GM23338 (cell line): ENCODE data around the gene KRT37. TPM values are rescaled to one million over a fixed set of nuclear protein-coding genes. Genes with fewer than 3 reads are reported as not detected.

Experiments
- ATAC-seq: fragments of 200-7000 bp; cut with Tn5 transposase; 3 replicates; pipeline ENCODE4 v1.9.1; 2020
- DNase-seq: peaks from one replicate; pipeline ENCODE4 v3.0.0-alpha.2; 2015; ENCODE audit warnings: low spot score
- H2AFZ ChIP-seq: fragments of 200-600 bp; sonication (generic); 2 replicates; pipeline ENCODE4 v1.8.0; 2016; ENCODE audit warnings: antibody characterized with exemption, mild to moderate bottlenecking, moderate library complexity
- H3F3A ChIP-seq: fragments of 200-600 bp; sonication (generic); replicated peaks from 2 replicates; pipeline ENCODE4 v1.8.0; 2017; ENCODE audit warnings: antibody characterized with exemption, mixed run types, low read depth
- H3K27ac ChIP-seq: fragments of 200-600 bp; sonication (generic); 2 replicates; pipeline ENCODE4 v1.6.1; 2016; ENCODE audit warnings: low read depth
- H3K27me3 ChIP-seq: fragments of 200-600 bp; sonication (generic); 2 replicates; pipeline ENCODE4 v1.8.0; 2016; ENCODE audit warnings: mild to moderate bottlenecking, mixed run types, moderate library complexity; ENCODE audit not compliant: insufficient read depth
- H3K36me3 ChIP-seq: fragments of 200-600 bp; sonication (generic); 2 replicates; pipeline ENCODE4 v1.8.0; 2016; ENCODE audit warnings: mild to moderate bottlenecking; ENCODE audit not compliant: insufficient read depth
- H3K4me1 ChIP-seq: fragments of 200-600 bp; sonication (generic); 2 replicates; pipeline ENCODE4 v1.8.0; 2016; ENCODE audit warnings: mild to moderate bottlenecking, moderate library complexity; ENCODE audit not compliant: insufficient read depth
- H3K4me2 ChIP-seq: fragments of 200-600 bp; sonication (generic); 2 replicates; pipeline ENCODE4 v1.7.1; 2017; ENCODE audit warnings: mixed run types
- H3K4me3 ChIP-seq: fragments of 200-600 bp; sonication (generic); 2 replicates; pipeline ENCODE4 v1.6.1; 2016; ENCODE audit warnings: mixed run types
- H3K79me2 ChIP-seq: fragments of 200-600 bp; sonication (generic); replicated peaks from 2 replicates; pipeline ENCODE4 v1.8.0; 2017; ENCODE audit warnings: mild to moderate bottlenecking; ENCODE audit not compliant: insufficient read depth
- H3K9me2 ChIP-seq: fragments of 200-600 bp; sonication (generic); 2 replicates; pipeline ENCODE4 v1.8.0; 2017; ENCODE audit not compliant: insufficient read depth
- H4K20me1 ChIP-seq: fragments of 200-600 bp; sonication (generic); replicated peaks from 2 replicates; pipeline ENCODE4 v1.8.0; 2017; ENCODE audit warnings: mild to moderate bottlenecking; ENCODE audit not compliant: insufficient read depth
- H3K27ac Mint-ChIP-seq: 2 replicates; pipeline ENCODE4 v1.8.0; 2020; ENCODE audit warnings: inconsistent platforms, mild to moderate bottlenecking, moderate library complexity, mixed read lengths
- H3K27me3 Mint-ChIP-seq: 3 replicates; pipeline ENCODE4 v1.8.0; 2022; ENCODE audit warnings: low read depth, mild to moderate bottlenecking, moderate library complexity, mixed read lengths, inconsistent platforms; ENCODE audit not compliant: insufficient read depth, poor library complexity
- H3K36me3 Mint-ChIP-seq: 3 replicates; pipeline ENCODE4 v1.8.0; 2021; ENCODE audit warnings: low read depth, mild to moderate bottlenecking, inconsistent platforms, moderate library complexity, mixed read lengths
- H3K4me1 Mint-ChIP-seq: 3 replicates; pipeline ENCODE4 v1.8.0; 2020; ENCODE audit warnings: mild to moderate bottlenecking, inconsistent platforms, mixed read lengths
- H3K4me3 Mint-ChIP-seq: 3 replicates; pipeline ENCODE4 v1.8.0; 2021; ENCODE audit warnings: moderate library complexity, mild to moderate bottlenecking, inconsistent platforms, mixed read lengths
- H3K9me3 Mint-ChIP-seq: 3 replicates; pipeline ENCODE4 v1.8.0; 2020; ENCODE audit warnings: moderate library complexity, mild to moderate bottlenecking, inconsistent platforms, mixed read lengths
- CREB1 ChIP-seq: fragments of 250-450 bp; sonication (Bioruptor Pico); IDR thresholded peaks from 2 replicates; pipeline ENCODE4 v1.5.0; 2020; ENCODE audit warnings: low read depth, mild to moderate bottlenecking, moderate library complexity
- EZH2 ChIP-seq: fragments of 200-600 bp; sonication (generic); IDR thresholded peaks from one replicate; pipeline ENCODE4 v1.8.0; 2017; ENCODE audit warnings: antibody characterized with exemption, mild to moderate bottlenecking, low read depth; ENCODE audit not compliant: unreplicated experiment
- JUNB ChIP-seq: IDR thresholded peaks from one replicate; pipeline ENCODE4 v1.6.1; 2016; ENCODE audit warnings: antibody characterized with exemption; ENCODE audit not compliant: unreplicated experiment
- NANOG ChIP-seq: IDR thresholded peaks from 2 replicates; pipeline ENCODE4 v1.6.1; 2016; ENCODE audit warnings: antibody characterized with exemption, borderline replicate concordance
- POLR2AphosphoS5 ChIP-seq: IDR thresholded peaks from 2 replicates; pipeline ENCODE4 v1.6.1; 2016; ENCODE audit warnings: antibody characterized with exemption, low read depth
- STAT1 ChIP-seq: IDR thresholded peaks from one replicate; pipeline ENCODE4 v1.6.1; 2016; ENCODE audit warnings: antibody characterized with exemption; ENCODE audit not compliant: unreplicated experiment
- ZNF331 ChIP-seq: fragments of 250-450 bp; sonication (Bioruptor Pico); IDR thresholded peaks from 2 replicates; pipeline ENCODE4 v1.5.0; 2020; ENCODE audit warnings: low read depth, mild to moderate bottlenecking, moderate library complexity
- polyA plus RNA-seq: library from polyadenylated mRNA; unstranded; fragments of >200 nt; fragmentation: Nextera tagmentation; extraction: Ambion mirVana; gene quantifications from 2 replicates; pipeline ENCODE4 v1.2.1, GENCODE V29; 2016
- total RNA-seq: library from RNA; depleted of rRNA; stranded (reverse); fragments of >200 nt; shearing (Covaris generic); gene quantifications from 2 replicates; pipeline ENCODE4 v1.2.3, GENCODE V29; 2014
- TF ChIP-seq, protein P1 (sequence below): fragments of 250-450 bp; sonication (Bioruptor Pico); IDR thresholded peaks from 2 replicates; pipeline ENCODE4 v1.5.0; 2020; ENCODE audit warnings: mild to moderate bottlenecking, moderate library complexity
- TF ChIP-seq, protein P2 (sequence below), 2 experiments: fragments of 200-600 bp in 1 of 2; sonication (generic) in 1 of 2; conservative IDR thresholded peaks; 2 replicates each; pipeline versions ENCODE4 v1.5.1 to v1.6.1; 2016 to 2017; ENCODE audit warnings: antibody characterized with exemption in 2 of 2, low read depth in 2 of 2, mild to moderate bottlenecking in 2 of 2, moderate library complexity in 1 of 2
- TF ChIP-seq, protein P3 (sequence below): IDR thresholded peaks from one replicate; pipeline ENCODE4 v1.6.1; 2018; ENCODE audit warnings: antibody characterized with exemption; ENCODE audit not compliant: unreplicated experiment
- TF ChIP-seq, protein P4 (sequence below): IDR thresholded peaks from 2 replicates; pipeline ENCODE4 v1.6.1; 2016; ENCODE audit warnings: antibody characterized with exemption

The KRT37 gene
- total and polyA plus RNA-seq, 2 experiments from 2014 or later, result not detected

DNA sequence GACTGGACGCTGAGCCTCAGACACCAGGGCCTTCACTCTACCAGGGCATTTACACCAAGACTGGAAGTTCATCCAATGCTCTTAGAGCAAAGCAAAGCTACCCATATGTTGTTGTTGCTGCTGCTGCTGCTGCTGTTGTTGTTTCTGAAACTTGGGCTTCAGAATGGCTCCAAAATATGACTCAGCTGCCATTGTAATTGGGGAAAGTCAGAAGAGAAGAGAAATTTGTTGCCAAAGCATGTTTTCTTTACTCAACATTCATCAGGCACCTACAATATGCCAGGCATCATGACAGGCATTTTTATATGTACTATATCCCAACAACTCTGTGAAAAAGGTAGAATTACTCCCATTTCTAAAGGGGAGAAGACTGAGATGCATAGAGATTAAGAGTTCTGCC lies 30.9 kb upstream of the KRT37 start (continued):
- TF ChIP-seq, protein P1, sequence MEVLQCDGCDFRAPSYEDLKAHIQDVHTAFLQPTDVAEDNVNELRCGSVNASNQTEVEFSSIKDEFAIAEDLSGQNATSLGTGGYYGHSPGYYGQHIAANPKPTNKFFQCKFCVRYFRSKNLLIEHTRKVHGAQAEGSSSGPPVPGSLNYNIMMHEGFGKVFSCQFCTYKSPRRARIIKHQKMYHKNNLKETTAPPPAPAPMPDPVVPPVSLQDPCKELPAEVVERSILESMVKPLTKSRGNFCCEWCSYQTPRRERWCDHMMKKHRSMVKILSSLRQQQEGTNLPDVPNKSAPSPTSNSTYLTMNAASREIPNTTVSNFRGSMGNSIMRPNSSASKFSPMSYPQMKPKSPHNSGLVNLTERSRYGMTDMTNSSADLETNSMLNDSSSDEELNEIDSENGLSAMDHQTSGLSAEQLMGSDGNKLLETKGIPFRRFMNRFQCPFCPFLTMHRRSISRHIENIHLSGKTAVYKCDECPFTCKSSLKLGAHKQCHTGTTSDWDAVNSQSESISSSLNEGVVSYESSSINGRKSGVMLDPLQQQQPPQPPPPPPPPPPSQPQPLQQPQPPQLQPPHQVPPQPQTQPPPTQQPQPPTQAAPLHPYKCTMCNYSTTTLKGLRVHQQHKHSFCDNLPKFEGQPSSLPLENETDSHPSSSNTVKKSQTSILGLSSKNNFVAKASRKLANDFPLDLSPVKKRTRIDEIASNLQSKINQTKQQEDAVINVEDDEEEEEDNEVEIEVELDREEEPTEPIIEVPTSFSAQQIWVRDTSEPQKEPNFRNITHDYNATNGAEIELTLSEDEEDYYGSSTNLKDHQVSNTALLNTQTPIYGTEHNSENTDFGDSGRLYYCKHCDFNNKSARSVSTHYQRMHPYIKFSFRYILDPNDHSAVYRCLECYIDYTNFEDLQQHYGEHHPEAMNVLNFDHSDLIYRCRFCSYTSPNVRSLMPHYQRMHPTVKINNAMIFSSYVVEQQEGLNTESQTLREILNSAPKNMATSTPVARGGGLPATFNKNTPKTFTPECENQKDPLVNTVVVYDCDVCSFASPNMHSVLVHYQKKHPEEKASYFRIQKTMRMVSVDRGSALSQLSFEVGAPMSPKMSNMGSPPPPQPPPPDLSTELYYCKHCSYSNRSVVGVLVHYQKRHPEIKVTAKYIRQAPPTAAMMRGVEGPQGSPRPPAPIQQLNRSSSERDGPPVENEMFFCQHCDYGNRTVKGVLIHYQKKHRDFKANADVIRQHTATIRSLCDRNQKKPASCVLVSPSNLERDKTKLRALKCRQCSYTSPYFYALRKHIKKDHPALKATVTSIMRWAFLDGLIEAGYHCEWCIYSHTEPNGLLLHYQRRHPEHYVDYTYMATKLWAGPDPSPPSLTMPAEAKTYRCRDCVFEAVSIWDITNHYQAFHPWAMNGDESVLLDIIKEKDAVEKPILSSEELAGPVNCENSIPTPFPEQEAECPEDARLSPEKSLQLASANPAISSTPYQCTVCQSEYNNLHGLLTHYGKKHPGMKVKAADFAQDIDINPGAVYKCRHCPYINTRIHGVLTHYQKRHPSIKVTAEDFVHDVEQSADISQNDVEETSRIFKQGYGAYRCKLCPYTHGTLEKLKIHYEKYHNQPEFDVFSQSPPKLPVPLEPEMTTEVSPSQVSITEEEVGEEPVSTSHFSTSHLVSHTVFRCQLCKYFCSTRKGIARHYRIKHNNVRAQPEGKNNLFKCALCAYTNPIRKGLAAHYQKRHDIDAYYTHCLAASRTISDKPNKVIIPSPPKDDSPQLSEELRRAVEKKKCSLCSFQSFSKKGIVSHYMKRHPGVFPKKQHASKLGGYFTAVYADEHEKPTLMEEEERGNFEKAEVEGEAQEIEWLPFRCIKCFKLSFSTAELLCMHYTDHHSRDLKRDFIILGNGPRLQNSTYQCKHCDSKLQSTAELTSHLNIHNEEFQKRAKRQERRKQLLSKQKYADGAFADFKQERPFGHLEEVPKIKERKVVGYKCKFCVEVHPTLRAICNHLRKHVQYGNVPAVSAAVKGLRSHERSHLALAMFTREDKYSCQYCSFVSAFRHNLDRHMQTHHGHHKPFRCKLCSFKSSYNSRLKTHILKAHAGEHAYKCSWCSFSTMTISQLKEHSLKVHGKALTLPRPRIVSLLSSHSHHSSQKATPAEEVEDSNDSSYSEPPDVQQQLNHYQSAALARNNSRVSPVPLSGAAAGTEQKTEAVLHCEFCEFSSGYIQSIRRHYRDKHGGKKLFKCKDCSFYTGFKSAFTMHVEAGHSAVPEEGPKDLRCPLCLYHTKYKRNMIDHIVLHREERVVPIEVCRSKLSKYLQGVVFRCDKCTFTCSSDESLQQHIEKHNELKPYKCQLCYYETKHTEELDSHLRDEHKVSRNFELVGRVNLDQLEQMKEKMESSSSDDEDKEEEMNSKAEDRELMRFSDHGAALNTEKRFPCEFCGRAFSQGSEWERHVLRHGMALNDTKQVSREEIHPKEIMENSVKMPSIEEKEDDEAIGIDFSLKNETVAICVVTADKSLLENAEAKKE, result no peak
- TF ChIP-seq, protein P2, sequence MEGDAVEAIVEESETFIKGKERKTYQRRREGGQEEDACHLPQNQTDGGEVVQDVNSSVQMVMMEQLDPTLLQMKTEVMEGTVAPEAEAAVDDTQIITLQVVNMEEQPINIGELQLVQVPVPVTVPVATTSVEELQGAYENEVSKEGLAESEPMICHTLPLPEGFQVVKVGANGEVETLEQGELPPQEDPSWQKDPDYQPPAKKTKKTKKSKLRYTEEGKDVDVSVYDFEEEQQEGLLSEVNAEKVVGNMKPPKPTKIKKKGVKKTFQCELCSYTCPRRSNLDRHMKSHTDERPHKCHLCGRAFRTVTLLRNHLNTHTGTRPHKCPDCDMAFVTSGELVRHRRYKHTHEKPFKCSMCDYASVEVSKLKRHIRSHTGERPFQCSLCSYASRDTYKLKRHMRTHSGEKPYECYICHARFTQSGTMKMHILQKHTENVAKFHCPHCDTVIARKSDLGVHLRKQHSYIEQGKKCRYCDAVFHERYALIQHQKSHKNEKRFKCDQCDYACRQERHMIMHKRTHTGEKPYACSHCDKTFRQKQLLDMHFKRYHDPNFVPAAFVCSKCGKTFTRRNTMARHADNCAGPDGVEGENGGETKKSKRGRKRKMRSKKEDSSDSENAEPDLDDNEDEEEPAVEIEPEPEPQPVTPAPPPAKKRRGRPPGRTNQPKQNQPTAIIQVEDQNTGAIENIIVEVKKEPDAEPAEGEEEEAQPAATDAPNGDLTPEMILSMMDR (conservative IDR thresholded peaks at IDR 0.05; ENCODE audit: low read depth in 2 of 2), result no peak
- TF ChIP-seq NANOG (no peak), EZH2 (no peak), CREB1 (CRISPR knock-in tag) (no peak), ZNF331 (CRISPR knock-in tag) (no peak)

DNA sequence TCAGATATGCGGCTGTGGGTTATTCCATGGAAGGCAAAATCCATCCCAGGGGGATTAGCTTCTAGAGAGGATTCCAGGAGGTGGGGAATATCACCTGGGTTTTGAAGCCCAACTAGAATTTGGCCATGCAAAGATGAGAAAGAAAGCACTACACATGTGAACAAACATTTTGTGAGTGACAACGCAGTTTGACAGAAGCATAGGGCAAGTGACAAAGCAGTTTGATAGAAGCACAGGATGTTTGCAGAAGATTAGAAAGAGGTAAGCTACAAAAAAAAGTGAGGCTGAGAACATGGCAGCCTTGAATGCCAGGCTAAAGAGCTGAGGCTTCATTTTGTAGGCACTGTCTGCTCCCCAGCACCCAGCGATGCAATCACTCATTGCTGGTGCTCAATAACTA lies 28.7 kb upstream of the KRT37 start:
- H3K36me3 Mint-ChIP-seq, result peaks cover 2% of the 10 kb centered on the region; the same call in 1 of the 3 replicates
- H4K20me1 ChIP-seq, result no peaks in the 10 kb centered on the region
- no peak overlapping the region for H2AFZ ChIP-seq
- no peaks in the 10 kb centered on the region for H3K79me2 ChIP-seq
- H3K4me3 ChIP-seq, result no peak overlapping the region
- H3K9me2 ChIP-seq, result no peaks in the 10 kb centered on the region
- no peaks in the 10 kb centered on the region; the same call in 1 of the 2 replicates for H3K36me3 ChIP-seq
- H3K4me3 Mint-ChIP-seq, result no peak overlapping the region
- DNase-seq (no peak), ATAC-seq (no peak)
- no peak overlapping the region for H3K27ac Mint-ChIP-seq
- H3K4me2 ChIP-seq, result no peak overlapping the region
- H3K4me1 Mint-ChIP-seq, result no peaks in the 10 kb centered on the region
- H3K4me1 ChIP-seq, result no peaks in the 10 kb centered on the region
- peaks cover 19% of the 10 kb centered on the region; the same call in 2 of the 3 replicates for H3K9me3 Mint-ChIP-seq
- TF ChIP-seq EZH2 (no peak), JUNB (no peak), POLR2AphosphoS5 (no peak), STAT1 (no peak), CREB1 (CRISPR knock-in tag) (no peak)
- TF ChIP-seq, protein P3, sequence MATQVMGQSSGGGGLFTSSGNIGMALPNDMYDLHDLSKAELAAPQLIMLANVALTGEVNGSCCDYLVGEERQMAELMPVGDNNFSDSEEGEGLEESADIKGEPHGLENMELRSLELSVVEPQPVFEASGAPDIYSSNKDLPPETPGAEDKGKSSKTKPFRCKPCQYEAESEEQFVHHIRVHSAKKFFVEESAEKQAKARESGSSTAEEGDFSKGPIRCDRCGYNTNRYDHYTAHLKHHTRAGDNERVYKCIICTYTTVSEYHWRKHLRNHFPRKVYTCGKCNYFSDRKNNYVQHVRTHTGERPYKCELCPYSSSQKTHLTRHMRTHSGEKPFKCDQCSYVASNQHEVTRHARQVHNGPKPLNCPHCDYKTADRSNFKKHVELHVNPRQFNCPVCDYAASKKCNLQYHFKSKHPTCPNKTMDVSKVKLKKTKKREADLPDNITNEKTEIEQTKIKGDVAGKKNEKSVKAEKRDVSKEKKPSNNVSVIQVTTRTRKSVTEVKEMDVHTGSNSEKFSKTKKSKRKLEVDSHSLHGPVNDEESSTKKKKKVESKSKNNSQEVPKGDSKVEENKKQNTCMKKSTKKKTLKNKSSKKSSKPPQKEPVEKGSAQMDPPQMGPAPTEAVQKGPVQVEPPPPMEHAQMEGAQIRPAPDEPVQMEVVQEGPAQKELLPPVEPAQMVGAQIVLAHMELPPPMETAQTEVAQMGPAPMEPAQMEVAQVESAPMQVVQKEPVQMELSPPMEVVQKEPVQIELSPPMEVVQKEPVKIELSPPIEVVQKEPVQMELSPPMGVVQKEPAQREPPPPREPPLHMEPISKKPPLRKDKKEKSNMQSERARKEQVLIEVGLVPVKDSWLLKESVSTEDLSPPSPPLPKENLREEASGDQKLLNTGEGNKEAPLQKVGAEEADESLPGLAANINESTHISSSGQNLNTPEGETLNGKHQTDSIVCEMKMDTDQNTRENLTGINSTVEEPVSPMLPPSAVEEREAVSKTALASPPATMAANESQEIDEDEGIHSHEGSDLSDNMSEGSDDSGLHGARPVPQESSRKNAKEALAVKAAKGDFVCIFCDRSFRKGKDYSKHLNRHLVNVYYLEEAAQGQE, result no peak
- TF ChIP-seq, protein P4, sequence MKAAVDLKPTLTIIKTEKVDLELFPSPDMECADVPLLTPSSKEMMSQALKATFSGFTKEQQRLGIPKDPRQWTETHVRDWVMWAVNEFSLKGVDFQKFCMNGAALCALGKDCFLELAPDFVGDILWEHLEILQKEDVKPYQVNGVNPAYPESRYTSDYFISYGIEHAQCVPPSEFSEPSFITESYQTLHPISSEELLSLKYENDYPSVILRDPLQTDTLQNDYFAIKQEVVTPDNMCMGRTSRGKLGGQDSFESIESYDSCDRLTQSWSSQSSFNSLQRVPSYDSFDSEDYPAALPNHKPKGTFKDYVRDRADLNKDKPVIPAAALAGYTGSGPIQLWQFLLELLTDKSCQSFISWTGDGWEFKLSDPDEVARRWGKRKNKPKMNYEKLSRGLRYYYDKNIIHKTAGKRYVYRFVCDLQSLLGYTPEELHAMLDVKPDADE, result no peak
- H3F3A ChIP-seq, result no peaks in the 10 kb centered on the region
- H3K27ac ChIP-seq, result no peak overlapping the region
- H3K27me3 Mint-ChIP-seq, result peaks cover 4% of the 10 kb centered on the region
- H3K27me3 ChIP-seq, result no peaks in the 10 kb centered on the region
